Breast epithelium (tissue), 3 donors: Measurements from ENCODE around the gene AK8.

Source experiments
- POLR2A ChIP-seq: fragments of 450-650 bp; IDR thresholded peaks from one replicate; pipeline ENCODE4 v1.6.1; 2016; ENCODE audit warnings: antibody characterized with exemption, mild to moderate bottlenecking, moderate library complexity
- POLR2AphosphoS5 ChIP-seq, 3 donors: sonication (generic); formaldehyde crosslinking; IDR thresholded peaks; one replicate each; pipeline ENCODE4 v1.6.1; 2017; ENCODE audit warnings: antibody characterized with exemption in 3 of 3
- TF ChIP-seq, protein P1 (sequence below), 3 donors: fragments of 450-650 bp; IDR thresholded peaks; one replicate each; pipeline ENCODE4 v1.5.1; 2016 to 2017; ENCODE audit warnings: antibody characterized with exemption in 3 of 3, mild to moderate bottlenecking in 3 of 3, moderate library complexity in 3 of 3

DNA sequence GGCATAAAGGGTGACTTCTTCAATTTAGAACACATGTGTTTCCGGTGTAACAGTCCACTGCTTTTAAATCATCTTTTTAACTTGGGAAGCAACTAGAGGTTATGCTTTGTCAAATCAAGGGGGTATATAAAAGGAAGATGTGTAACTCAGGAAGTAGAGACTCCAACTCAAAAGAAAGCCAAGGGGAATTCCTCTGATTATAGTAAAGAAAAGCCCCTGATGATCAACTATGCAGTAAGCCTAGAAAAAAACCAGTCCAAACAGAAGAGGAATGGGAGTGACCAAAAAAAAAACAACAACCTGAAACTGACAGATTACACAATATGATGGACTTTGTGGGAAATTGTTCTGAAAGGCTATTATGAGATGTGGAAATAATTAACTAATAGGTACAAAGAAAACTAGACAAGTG is 90.3 kb downstream of the AK8 start:
- TF ChIP-seq, protein P1, sequence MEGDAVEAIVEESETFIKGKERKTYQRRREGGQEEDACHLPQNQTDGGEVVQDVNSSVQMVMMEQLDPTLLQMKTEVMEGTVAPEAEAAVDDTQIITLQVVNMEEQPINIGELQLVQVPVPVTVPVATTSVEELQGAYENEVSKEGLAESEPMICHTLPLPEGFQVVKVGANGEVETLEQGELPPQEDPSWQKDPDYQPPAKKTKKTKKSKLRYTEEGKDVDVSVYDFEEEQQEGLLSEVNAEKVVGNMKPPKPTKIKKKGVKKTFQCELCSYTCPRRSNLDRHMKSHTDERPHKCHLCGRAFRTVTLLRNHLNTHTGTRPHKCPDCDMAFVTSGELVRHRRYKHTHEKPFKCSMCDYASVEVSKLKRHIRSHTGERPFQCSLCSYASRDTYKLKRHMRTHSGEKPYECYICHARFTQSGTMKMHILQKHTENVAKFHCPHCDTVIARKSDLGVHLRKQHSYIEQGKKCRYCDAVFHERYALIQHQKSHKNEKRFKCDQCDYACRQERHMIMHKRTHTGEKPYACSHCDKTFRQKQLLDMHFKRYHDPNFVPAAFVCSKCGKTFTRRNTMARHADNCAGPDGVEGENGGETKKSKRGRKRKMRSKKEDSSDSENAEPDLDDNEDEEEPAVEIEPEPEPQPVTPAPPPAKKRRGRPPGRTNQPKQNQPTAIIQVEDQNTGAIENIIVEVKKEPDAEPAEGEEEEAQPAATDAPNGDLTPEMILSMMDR (IDR thresholded peaks at IDR 0.05): no peak
- TF ChIP-seq POLR2A (no peak), POLR2AphosphoS5 (IDR thresholded peaks at IDR 0.05) (no peak)
